GM12878 (cell line): ENCODE data around the gene TAPBP. TPM values are rescaled to one million over a fixed set of nuclear protein-coding genes. Genes with fewer than 3 reads are reported as not detected.

Experiments
- CHD2 ChIP-seq: IDR thresholded peaks from 2 replicates; pipeline ENCODE4 v1.6.1; 2011; ENCODE audit warnings: low read depth, low read length, improper control_type of control experiment, borderline replicate concordance
- FOS ChIP-seq: IDR thresholded peaks from 3 replicates; pipeline ENCODE4 v1.6.1; 2011; ENCODE audit warnings: borderline replicate concordance; ENCODE audit not compliant: insufficient read length; ENCODE audit errors: extremely low read depth
- FOXK2 ChIP-seq: fragments of 450-650 bp; IDR thresholded peaks from 2 replicates; pipeline ENCODE4 v1.6.1; 2017; ENCODE audit warnings: mild to moderate bottlenecking, moderate library complexity
- HDAC2 ChIP-seq: fragments of 200-600 bp; sonication (generic); IDR thresholded peaks from 2 replicates; pipeline ENCODE4 v1.6.1; 2017
- HDGF ChIP-seq: fragments of 450-650 bp; IDR thresholded peaks from 2 replicates; pipeline ENCODE4 v1.6.1; 2016; ENCODE audit warnings: antibody characterized with exemption
- JUNB ChIP-seq: IDR thresholded peaks from 2 replicates; pipeline ENCODE4 v1.6.1; 2016; ENCODE audit warnings: antibody characterized with exemption, mild to moderate bottlenecking
- NR2F1 ChIP-seq: fragments of 450-650 bp; conservative IDR thresholded peaks from 2 replicates; pipeline ENCODE4 v1.6.1; 2017; ENCODE audit warnings: mild to moderate bottlenecking
- PRDM15 ChIP-seq: fragments of 450-650 bp; formaldehyde crosslinking; IDR thresholded peaks from 2 replicates; pipeline ENCODE4 v1.4.0; 2020; ENCODE audit warnings: mild to moderate bottlenecking, moderate library complexity
- RAD51 ChIP-seq: fragments of 450-650 bp; IDR thresholded peaks from 2 replicates; pipeline ENCODE4 v1.6.1; 2016; ENCODE audit warnings: moderate library complexity, mild to moderate bottlenecking, inconsistent platforms
- SP1 ChIP-seq: IDR thresholded peaks from one replicate; pipeline ENCODE4 v1.6.1; 2011; ENCODE audit warnings: low read depth, low read length
- TARDBP ChIP-seq: IDR thresholded peaks from 2 replicates; pipeline ENCODE4 v1.6.1; 2016; ENCODE audit warnings: borderline replicate concordance
- ZBTB33 ChIP-seq: fragments of 450-650 bp; IDR thresholded peaks from 2 replicates; pipeline ENCODE4 v1.6.1; 2017; ENCODE audit warnings: mild to moderate bottlenecking
- ZBTB40 ChIP-seq: fragments of 450-650 bp; IDR thresholded peaks from 2 replicates; pipeline ENCODE4 v1.6.1; 2016; ENCODE audit warnings: mild to moderate bottlenecking, moderate library complexity, borderline replicate concordance
- ZNF24 ChIP-seq: fragments of 450-650 bp; IDR thresholded peaks from 2 replicates; pipeline ENCODE4 v1.6.1; 2017; ENCODE audit warnings: antibody characterized with exemption, mild to moderate bottlenecking
- polyA plus RNA-seq, 11 experiments: library from polyadenylated mRNA; depleted of rRNA in 4 of 11; unstranded in 6 of 11; stranded (reverse) in 5 of 11; fragments of >200 nt; fragmentation: Nextera tagmentation in 4 of 11; fragmentation: Illumina TruSeq in 1 of 11; extraction: Ambion mirVana in 4 of 11; extraction: Trizol in 1 of 11; gene quantifications; 1 replicate in 1 of 11; 2 replicates in 10 of 11; pipeline versions ENCODE4 v1.2.1 to v1.2.3, GENCODE V29; 2011 to 2016; ENCODE audit warnings: inconsistent platforms in 2 of 11, missing spikeins in 2 of 11, low read depth in 1 of 11
- total RNA-seq, 4 experiments: library from RNA; depleted of rRNA in 3 of 4; stranded (reverse); fragments of >200 nt in 3 of 4; fragmentation: Illumina TruSeq in 1 of 4; extraction: Trizol in 1 of 4; gene quantifications; 2 replicates each; pipeline versions ENCODE4 v1.2.1 to v1.2.3, GENCODE V29; 2013 to 2021
- TF ChIP-seq, protein P1 (sequence below): IDR thresholded peaks from 2 replicates; pipeline ENCODE4 v1.6.1; 2012; ENCODE audit warnings: improper control_type of control experiment, low read depth, low read length; ENCODE audit not compliant: insufficient replicate concordance

Gene TAPBP
- total and polyA plus RNA-seq, 10 of the 15 experiments (the other 5 are each of a cell fraction or from before 2014, with no cell fraction given), result 14.6 to 210 (median 78.1) TPM

- no peak for TF ChIP-seq ZBTB40
- no peak for TF ChIP-seq ZBTB33
- no peak for TF ChIP-seq CHD2
- 0 out of 2 replicates have a peak, but pooled peaks have one; percentile 69 for TF ChIP-seq HDGF
- TF ChIP-seq, protein P1, sequence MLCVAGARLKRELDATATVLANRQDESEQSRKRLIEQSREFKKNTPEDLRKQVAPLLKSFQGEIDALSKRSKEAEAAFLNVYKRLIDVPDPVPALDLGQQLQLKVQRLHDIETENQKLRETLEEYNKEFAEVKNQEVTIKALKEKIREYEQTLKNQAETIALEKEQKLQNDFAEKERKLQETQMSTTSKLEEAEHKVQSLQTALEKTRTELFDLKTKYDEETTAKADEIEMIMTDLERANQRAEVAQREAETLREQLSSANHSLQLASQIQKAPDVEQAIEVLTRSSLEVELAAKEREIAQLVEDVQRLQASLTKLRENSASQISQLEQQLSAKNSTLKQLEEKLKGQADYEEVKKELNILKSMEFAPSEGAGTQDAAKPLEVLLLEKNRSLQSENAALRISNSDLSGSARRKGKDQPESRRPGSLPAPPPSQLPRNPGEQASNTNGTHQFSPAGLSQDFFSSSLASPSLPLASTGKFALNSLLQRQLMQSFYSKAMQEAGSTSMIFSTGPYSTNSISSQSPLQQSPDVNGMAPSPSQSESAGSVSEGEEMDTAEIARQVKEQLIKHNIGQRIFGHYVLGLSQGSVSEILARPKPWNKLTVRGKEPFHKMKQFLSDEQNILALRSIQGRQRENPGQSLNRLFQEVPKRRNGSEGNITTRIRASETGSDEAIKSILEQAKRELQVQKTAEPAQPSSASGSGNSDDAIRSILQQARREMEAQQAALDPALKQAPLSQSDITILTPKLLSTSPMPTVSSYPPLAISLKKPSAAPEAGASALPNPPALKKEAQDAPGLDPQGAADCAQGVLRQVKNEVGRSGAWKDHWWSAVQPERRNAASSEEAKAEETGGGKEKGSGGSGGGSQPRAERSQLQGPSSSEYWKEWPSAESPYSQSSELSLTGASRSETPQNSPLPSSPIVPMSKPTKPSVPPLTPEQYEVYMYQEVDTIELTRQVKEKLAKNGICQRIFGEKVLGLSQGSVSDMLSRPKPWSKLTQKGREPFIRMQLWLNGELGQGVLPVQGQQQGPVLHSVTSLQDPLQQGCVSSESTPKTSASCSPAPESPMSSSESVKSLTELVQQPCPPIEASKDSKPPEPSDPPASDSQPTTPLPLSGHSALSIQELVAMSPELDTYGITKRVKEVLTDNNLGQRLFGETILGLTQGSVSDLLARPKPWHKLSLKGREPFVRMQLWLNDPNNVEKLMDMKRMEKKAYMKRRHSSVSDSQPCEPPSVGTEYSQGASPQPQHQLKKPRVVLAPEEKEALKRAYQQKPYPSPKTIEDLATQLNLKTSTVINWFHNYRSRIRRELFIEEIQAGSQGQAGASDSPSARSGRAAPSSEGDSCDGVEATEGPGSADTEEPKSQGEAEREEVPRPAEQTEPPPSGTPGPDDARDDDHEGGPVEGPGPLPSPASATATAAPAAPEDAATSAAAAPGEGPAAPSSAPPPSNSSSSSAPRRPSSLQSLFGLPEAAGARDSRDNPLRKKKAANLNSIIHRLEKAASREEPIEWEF, result no peak
- TF ChIP-seq TARDBP, result no peak
- TF ChIP-seq NR2F1, result no peak
- no peak for TF ChIP-seq PRDM15 (CRISPR knock-in tag)
- no peak for TF ChIP-seq JUNB
- TF ChIP-seq FOS, result no peak
- TF ChIP-seq RAD51, result no peak
- no peak for TF ChIP-seq ZNF24
- TF ChIP-seq SP1, result peak; percentile 17
- TF ChIP-seq FOXK2, result peak; percentile 34; the same call in 1 of the 2 replicates
- no peak for TF ChIP-seq HDAC2
These were observed 15.7 kb downstream of the TAPBP start (continued) for GRCh38 chr6:33297956-33298772.
